Measurements from ENCODE around the gene VPREB3.

- TF ChIP-seq CTCF (IDR thresholded peaks at IDR 0.05; ENCODE audit: control extremely low read depth in 1 of 3, insufficient read depth in 1 of 3, low read depth in 1 of 3, low read length in 3 of 3): no peak
- TF ChIP-seq, protein P1, sequence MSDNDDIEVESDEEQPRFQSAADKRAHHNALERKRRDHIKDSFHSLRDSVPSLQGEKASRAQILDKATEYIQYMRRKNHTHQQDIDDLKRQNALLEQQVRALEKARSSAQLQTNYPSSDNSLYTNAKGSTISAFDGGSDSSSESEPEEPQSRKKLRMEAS (IDR thresholded peaks at IDR 0.05): no peak
- no peak for TF ChIP-seq EZH2 (IDR thresholded peaks at IDR 0.05; ENCODE audit: low read depth, low read length, severe bottlenecking)
- no peak for TF ChIP-seq HDAC6 (IDR thresholded peaks at IDR 0.05; ENCODE audit: low read depth, low read length)
- TF ChIP-seq RAD21 (IDR thresholded peaks at IDR 0.05 in 1 of 2, conservative IDR thresholded peaks at IDR 0.05 in 1 of 2; ENCODE audit: low read depth in 2 of 2, low read length in 2 of 2): no peak
- no peak for TF ChIP-seq BRCA1 (IDR thresholded peaks at IDR 0.05; ENCODE audit: low read depth, low read length)
Observed at GRCh38 chr22:23796461-23796860, 42.2 kb upstream of the VPREB3 start.
